ENCODE data around the gene RNU1-1.
"Not testable (repeated sequence)": the region's sequence is repeated elsewhere in the genome, so short reads cannot be mapped to it uniquely, and the experiment has no call there.

The RNU1-1 gene

DNA sequence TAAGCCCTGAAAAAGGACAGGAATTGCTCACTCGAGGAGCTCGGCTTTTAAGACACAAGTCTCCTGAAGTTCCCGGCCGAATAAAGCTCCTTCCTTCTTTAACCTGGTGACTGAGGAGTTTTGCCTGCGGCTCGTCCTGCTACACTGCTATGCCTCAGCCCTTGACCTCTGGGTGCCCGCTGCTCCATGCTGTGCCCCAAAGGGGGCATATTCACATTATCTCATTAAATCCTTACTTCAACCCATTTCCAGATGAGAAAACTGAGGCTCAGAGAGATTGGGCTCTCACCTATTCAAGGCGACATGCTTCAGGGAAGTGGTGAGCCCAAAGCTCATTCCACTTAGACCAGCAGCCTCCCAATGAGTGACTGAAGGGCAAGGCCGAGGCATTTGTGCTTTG, 20.4 kb downstream of the RNU1-1 start:
- DNase-seq (ENCODE audit: low read depth) = not testable (repeated sequence)

DNA sequence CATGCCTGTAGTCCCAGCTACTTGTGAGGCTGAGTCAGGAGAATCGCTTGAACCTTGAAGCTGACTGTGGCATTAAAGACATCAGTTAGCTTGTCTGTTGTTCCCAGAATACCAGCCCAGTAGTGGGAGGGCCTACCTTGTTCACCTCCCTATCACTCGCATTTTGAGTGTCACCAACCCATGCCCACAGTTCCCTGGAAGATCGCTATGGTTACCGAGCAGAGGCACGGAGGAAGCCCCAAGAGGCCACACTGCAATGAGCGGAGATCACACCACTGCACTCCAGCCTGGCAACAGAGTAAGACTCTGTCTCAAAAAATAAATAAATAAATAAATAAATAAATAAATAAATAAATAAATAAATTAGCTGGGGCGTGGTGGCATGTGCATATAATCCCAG, 21.1 kb downstream of the RNU1-1 start:
- DNase-seq (ENCODE audit: low read depth) = not testable (repeated sequence)

DNA sequence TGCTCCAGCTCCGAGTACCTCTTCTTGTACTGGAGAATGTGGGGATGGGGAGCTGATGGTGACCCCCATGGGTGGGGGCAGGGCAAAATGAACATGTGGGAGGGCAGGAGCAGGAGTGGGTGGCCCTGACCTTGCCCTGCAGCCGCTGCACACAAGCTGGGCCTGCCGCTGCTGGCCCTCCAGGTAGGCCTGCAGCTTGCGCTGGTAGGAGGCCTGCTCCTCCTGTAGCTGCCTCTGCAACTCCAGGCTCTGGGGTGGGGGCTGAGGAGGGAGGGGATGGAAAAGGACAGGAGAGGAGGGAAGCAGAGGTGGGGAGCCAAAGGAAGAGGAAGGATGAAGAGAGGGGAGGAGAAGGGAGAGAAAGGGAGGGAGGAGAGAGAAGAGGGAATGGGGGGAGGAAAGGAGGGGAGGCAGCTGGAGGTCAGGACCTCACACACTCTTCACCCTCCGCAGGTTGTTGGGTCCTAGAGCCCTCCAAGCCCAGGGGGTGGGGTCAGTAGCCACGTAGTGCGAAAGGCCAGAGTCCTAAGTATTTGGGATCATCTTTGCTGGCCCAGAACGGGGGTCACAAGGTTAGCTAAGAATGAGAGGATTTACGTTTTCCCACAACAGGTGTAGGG, 22.9 kb downstream of the RNU1-1 start:
- DNase-seq (ENCODE audit: low read depth) = no peak

DNA sequence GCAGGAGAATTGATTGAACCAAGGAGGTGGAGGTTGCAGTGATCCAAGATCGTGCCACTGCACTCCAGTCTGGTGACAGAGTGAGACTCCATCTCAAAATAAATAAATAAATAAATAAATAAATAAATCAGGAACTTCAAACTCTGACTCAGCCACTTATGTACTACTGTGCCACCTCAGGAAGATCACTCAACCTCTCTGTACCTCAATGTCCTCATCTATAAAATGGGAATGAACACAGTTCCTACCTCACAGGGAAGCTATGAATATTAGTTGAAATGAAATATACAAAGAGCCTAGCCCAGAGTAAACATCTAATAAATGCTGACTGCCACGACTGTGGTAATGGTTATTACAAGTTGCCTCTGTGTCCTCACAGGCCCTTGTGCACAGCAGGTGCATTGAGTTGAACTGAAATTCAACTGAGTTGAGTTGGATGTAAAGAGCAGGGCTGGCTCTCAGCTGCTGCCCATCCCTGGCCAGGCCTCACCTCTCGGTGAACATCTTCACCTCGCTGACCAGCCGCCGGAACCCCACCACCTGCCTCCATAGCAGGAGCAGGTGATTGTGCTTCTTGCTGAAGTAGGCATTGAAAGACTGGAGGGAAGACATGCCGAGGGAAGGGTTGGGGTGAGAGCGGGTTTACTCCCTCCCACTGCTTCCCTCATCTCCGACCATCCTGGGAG, 24.7 kb downstream of the RNU1-1 start:
- not testable (repeated sequence) for DNase-seq (ENCODE audit: low read depth)

DNA sequence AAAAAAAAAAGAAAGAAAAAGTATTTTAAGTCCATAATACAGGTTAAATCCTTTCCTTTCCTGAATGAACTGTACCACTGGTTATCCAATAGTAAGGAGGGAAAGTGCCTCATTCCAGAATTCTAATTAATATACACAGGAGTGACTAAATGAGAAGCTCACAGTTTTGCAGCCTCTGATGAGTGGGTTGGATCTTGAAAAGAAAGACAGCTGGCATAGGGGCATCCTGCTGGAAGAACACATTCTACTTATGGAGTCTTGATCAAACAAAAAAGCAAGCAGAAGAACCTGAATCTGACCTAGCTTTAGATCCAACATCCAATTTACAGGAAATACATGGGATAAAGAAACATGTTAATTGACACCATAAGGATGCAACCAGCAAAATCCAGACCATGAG, 27.1 kb downstream of the RNU1-1 start:
- not testable (repeated sequence) for DNase-seq (ENCODE audit: low read depth)

DNA sequence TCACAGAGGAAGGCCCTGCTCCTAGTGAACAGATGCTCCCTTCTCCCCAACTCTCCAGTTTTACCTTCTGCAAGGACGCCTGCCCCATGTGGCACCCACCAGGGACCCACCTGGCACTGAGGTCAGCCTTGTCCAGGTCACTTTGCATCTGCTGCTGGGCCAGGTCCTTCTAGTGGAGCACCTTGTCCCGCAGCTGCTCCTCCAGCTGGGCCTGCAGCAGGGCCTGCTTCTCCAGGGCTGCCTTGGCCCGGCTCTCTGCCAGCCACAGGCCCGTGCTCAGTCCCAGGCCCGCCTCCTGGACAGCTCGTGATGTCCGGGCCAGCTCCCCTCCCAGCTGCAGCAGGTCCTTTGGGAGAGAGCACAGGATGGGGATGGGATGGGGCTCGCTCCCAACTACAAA, 27.8 kb downstream of the RNU1-1 start:
- not testable (repeated sequence) for DNase-seq (ENCODE audit: low read depth)

DNA sequence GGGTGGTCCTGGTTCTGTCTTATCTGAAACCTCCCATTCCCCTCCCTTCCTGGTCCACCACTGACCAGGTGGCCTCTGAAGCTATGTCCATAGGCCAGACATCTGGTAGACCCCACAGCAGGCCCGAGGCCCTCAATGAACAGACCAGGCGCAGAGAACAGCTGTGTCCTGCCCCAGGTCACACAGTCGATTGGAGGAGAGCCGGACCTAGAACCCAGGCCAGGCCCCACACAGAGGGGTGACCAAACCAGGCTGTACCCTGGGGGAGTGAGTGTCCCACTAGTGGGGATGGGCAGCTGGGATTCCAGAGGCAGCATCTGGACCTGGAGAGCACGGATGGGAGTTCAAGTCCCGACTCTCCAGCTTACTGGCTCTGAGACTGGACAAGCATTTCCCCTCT, 29.2 kb downstream of the RNU1-1 start:
- DNase-seq (ENCODE audit: low read depth) = no peak

DNA sequence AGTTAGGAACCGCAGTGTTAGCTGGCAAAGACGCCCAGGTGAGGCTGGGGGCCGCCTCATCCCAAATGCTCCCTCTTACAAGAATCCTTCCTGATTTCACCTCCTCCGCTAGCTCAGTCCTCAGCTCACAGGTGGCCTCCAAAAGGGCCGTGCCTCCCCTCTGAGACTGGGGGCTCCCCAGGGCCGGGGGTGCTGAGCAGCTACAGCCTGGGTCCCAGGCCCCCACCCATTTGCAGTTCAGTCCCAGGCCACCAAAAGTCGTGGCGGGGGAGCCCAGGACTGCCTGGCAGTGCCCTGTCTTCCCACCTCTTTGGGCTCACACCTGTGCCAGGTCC, 29.6 kb downstream of the RNU1-1 start:
- no peak for DNase-seq (ENCODE audit: low read depth)

DNA sequence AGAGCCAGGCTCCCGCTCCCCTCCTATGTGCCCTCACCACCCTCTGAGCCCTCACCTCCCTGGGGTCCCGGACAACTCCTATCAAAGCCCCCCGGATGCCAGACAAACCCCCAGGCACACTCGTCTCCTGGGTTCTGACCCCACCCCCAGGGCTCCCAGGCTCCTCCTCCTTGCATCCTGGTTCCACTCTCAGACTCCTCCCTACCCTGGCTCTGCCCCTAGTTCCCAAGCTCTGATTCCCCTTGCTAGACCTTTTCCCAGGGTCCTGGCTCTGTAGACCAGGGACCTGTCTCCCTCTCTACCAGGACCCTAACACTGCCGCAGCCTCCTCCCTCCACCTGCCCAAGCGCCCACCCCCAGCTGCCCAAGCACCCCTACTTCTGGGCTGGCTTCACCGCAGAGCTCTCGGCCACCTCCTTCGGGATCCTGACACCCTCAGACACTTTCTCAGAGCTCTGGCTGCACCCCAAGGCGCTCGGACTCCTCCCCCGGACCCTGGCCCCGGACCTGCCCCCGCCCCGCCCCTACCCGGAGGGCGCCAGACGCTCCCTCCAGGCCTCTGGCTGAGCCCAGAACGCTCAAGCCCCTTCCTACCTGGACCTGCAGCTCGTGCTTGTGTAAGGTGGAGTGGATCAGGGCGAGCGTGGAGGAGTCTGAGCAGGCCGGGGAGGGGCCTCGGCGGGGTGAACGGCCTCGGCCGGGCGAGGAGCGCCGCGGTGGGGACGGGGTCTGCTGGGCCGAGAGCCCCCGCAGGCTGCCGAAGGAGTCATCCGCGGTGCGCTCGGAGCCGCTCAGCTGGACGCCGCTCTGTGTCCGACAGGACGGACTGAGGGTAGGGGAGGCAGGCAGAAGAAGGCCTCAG, 30.2 kb downstream of the RNU1-1 start:
- DNase-seq (ENCODE audit: low read depth) = not testable (repeated sequence)

DNA sequence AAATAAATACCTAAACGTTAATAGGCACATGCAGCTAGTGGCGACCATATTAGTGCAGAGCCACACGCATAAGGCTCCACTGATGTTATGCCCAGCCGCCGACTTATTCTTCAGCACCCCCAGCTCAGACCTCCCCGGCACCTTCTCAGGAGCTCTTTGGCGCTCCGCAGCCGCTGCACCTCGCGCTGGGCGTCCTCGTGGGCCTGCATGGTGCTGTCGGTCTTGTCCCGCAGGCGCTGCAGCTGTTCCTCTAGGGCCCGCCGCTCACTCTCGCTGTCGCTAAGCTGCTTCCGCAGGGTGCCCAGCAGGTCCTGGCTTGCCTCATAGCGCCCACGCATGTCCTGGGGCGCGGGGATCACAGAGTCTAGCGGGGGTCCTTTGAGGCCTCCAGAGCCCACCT, 30.9 kb downstream of the RNU1-1 start:
- DNase-seq (ENCODE audit: low read depth) = not testable (repeated sequence)

DNA sequence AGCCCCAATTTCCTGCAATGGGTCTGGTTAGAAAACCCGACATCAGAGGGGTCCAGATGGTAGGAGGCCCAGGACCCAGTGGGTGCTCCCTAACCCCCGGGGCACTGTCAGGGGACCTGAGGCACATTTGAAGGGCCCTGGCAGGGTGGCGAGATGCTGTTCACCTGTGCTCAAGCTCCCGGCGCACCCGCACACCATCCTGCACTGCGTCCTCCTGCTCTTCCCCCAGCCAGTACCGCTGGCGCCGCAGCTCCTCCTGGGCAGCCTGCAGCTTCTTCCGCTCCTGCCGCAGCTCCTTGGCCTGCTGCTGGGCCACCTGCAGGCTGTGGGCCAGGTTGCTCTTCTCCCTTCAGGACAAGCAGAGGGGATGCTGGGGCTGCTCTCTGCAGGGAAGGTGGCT, 36.0 kb downstream of the RNU1-1 start:
- no peak for DNase-seq (ENCODE audit: low read depth)

DNA sequence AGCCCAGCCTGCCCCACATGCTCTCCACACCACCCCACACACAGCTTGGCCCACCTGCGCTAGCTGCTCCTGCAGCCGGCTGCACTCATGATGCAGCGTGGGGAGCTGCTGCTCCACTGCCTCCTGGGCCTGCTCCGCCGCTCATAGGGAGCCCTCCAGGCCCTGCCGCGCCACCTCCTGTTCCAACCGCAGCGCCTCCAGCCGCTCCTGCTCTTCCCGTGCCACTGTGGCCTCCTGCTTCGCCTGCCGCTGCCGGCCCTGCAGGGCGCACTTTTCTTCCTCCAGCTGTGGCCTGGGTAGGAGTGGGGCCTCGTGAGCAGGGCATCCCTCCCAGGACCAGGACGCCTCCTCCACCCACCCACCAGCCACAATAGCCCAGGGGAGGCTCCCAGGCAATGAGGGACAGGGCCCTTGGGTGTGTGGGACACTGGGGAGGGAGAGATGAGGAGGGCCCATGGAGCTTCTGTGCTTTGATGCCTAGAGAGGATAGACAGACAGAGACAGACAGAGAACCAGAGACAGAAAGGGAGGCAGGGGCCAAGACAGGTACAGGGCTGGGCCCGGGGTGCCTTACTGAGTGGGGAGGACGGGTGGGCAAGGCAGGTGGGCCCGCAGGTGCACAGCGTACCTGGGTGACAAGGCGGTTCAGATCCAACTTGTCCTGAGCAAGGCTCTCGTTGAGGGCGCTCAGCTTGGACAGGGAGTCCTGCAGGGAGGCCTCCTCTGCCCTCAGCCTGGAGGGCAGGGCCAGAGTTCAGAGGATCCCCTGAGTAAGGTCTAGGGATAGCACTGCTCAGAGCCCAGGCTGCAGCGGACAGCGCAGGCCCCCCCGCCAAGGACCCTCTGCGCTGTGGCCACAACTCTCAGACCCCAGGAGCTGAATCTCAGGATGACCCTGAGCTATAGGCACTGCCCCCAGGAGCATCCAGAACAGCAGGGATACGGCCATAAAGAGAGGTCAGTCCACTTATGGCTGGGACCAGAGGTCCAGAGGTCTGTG, 38.0 kb downstream of the RNU1-1 start:
- DNase-seq (ENCODE audit: low read depth) = not testable (repeated sequence)

DNA sequence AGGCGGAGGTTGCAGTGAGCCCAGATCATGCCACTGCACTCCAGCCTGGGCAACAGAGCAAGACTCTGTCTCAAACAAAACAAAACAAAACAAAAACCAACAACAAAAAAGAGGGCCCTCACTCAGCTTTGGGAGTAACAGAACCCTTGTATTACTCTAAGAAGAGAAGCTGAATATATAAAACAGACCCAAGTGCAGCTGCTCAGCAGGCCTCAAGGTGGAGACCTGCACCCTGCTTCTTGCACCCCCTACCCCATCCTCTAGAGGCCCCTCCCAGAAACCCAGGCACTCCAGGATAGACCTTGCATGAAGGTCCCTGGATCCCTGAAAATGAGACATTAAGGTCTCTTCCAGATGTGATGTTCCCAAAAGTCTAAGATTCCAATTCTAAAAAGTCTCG, 39.2 kb downstream of the RNU1-1 start:
- not testable (repeated sequence) for DNase-seq (ENCODE audit: low read depth)

DNA sequence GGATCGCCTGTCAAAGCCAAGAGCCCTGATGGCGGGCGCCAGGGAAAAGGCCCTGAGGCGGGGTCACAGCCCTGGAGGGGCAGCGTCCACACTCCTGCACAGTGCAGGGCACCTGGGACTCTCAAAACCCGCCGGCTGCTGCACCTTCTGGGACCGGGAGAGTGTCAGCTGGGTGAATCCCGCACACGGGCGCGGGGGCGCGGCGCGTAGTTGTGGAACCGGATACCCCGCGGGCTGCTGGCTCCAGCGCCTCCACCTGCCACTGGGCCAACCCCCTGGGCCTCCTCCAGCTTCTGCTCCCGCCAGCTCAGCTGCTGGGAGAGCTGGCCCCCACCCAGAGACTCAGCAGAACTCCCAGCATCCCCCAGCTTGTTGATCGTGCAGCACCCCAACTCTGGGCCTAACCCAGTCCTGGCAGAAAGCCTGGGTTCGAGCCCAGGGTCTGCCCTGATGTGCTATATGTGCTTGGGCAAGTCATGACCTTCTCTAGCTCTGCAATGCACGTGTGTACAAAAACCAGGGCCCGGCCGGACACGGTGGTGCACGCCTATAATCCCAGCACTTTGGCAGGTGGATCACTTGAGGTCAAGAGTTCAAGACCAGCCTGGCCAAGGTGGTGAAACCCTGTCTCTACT, 39.8 kb downstream of the RNU1-1 start:
- no peak for DNase-seq (ENCODE audit: low read depth)

DNA sequence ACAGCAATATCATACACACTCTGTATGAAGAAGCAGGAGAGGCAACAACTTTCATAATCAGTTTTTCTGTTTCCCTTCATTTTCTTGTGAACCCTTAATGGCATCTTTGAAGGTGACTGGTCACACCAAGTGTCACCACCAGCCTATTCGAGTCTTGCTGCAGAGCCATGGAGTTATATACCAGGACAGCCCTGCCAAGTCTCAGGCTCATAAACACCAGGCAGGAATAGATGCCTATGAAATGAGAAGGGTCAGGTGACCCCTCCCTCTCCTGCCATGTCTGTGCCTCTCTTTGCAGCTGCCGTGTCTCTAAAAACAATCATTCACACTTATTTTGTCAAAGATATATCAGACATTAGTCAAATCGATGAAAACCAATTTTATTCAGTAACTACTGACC, 45.5 kb downstream of the RNU1-1 start:
- DNase-seq (ENCODE audit: low read depth) = no peak

DNA sequence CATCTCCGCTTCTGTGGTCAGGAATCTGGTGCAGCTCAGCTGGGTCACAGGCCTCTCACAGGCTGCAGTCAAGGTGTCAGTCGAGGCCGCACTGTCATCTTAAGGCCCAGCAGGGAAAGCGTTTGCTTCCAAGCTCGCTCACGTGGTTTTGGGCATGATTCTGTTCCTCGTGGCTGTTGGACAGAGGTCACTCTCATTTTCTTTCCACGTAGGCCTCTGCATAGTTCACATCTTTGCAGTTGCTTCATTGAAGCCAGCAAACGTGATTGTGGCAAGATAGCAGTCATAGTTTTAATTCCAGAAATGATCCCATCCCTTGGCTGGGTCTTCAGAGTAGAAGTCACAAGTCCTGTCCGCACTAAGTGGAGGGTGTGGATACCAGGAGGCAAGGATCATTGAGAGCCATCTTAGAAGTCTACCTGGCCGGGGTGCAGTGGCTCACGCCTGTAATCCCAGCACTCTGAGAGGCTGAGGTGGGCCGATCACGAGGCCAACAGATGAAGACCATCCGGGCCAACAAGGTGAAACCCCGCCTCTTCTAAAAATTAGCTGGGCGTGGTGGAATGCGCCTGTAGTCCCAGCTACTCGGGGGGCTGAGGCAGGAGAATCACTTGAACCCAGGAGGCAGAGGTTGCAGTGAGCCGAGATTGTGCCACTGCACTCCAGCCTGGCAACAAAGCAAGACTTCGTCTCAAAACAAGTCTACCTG, 49.0 kb downstream of the RNU1-1 start:
- DNase-seq (ENCODE audit: low read depth) = no peak

Measured in stimulated activated CD8-positive, alpha-beta memory T cell treated with anti-CD3 and anti-CD28 coated beads, Interleukin-12 subunit alpha, Interleukin-12 subunit beta, amount 100 ng/mL, for 1 hour (primary cell).